Measurements from ENCODE around the gene HRH3.

HRH3 gene

DNA sequence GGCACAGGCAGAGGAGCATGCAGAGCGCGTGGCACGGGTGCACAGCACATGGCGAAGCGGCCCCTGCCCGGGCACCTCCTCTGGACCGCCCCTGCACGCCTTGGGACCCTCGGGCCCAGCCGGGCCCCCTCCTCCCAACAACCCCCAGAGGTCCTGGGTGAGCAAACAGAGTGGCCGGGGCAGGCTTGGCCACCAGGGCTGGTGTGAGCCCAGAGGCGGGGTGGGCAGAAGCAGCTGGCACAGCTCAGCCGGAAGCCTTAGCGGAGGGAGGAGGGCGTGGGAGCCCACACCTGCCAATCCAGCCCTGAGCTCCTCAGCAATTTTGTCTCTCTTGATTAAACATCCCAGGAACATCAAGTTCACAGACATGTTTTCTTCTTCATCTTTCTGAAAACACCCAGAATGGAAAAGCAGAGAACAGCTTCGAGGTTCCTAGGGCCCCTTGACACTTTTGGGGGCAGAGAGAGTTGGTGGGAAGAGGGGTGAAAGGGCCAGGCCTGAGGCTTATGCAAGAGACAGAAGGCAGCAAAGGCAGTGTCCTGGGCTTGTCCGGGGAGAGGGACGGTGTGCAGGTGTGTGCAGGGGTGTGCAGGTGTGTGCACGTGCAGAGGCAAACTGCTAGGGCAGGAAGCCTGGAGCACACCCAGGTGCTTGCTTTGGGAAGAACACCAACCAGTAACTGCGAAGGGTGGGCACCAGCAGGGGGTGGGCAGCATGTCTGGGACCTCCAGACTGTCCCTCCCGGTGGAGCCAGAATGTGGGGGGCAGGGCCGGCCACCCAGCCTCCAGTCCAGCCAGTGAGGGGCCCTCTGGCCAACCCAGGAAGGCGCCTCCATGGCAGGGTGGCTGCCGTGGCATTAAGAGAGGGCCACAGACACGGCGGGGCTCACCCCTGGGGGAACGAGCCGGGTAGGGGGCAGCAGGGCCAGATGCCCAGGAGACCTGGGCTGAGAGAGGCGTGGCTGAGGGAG lies 4.8 kb downstream of the HRH3 start:
- no peak for DNase-seq

DNA sequence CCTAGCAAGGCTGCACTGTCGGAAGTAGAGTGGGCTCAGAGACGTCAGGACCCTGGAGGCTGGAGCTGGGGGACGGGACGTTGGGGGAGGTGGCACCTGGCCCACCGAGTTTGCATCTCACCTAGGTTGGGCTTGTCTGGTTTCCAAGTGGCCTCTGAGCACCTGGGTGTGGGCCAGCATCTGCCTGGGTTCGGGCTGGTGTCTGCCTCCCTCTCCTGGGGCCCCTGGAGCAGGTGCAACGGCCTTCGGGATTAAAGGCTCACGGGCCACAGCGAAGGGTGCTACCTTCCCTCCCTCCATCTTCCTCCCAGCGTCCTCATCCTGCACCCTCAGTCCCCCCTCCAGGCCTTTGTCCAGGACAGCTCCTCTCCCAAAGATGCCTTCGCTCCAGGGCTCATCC lies 6.0 kb downstream of the HRH3 start:
- DNase-seq = no peak

DNA sequence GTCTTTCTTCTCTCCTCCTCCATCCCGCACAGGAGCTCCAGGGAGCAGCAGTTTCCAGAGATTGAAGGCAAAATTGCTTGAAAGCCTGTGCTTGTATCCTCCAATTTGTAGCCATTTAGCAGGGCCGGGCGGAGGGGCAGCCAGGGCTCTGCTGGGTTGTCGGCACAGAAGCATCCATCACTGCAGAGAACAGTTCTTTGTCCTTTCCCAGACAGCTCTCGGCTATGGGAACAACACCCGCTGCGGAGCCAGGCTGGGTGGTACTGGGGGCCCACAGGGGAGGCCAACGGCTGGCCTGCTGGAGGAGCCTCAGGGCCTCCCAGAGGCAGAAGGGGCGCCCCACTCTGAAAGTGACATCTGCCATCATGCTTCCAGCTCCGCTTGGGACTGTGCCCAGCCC lies 7.8 kb downstream of the HRH3 start:
- DNase-seq = no peak

DNA sequence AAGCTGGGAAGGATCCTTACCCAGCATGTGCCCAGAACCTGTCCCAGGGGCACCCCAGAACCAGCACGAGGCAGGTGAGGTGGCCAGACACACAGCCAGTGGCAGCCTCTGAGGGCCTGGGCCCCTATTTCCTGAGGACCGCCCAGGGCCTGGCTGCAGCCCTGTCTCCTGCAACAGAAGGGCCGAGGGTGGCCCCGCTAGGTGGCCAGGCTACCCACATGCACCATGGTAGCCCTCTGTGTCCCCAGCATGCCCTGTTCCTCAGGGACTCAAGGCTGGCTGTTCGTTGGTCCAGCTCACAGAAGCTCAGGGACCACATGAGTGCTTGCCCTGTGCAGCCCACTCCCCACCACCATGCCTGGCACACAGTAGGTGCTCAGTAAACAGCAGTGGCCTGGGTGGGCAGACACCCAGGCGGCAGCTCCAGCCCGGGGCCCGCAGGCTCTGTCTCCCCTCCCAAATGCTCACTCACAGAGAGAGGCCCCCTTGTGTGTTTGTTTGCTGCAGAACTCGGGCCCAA lies 8.2 kb downstream of the HRH3 start:
- DNase-seq = no peak

DNA sequence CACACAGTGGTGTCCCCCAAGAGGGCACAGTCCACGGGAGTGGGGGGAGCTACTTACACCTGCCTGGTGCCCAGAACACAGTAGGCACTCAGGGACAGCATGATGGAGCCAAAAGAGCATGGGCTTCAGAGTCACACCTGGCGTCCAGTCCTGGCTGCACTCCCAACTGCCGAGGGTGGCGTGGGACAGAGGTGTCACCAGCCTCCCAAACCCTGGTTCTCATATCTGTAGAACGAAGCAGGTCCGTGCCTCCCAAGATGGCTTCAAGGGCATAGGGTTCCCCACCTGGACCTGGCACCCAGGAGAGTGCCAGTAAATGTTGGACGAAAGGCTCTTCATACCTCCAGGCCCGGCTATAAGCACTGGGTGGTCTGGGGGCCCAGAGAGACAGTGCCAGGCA lies 8.9 kb downstream of the HRH3 start:
- no peak for DNase-seq

DNA sequence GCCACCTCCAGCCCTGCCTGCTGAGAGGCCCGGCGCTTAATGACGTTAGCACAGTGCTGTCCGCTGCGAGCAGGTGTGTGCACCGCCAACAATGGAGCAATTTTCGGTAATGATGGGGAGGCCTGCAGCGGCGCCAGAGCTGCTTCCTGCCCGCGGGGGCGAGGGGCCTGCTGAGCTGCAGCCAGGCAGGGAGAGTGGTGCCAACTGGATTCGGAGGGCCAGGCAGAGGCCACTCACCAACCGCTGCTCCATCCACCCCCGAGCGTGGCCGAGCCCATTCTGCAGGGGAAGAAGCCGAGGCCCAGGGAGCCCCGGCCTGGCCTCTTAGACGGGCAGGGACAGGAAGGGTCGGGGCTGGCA lies 9.6 kb downstream of the HRH3 start:
- DNase-seq = no peak

DNA sequence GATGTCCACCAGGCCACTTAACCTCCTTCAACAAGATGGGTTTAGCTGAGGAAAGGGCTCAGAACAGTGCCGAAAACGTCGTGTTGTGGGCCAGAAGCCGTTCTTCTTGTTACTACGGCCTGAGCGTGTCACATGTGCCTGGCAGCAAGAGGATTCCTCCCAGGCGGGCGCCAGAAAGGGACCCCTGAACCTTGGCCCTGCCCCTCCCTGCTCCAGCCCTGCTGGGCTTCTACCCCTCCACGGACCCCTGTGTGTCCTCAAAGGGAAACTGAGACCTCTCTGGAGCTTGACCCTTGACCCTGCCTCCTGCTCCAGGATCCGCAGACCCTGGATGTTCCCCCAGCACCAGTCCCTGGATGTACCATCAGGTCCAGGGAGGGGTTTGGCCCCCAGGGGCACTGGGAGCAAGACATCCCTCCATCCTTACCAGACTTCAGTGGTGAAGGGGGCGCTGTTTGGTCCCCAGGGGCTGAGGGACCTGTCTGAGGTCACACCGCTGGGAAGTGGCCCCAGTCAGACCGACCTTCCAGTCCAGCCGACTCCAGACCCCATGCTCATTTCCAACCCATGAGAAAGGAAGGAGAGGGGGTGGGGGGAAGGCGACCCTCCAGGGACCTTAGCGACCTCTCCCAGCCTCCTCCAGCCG lies 10.1 kb downstream of the HRH3 start:
- no peak for DNase-seq

DNA sequence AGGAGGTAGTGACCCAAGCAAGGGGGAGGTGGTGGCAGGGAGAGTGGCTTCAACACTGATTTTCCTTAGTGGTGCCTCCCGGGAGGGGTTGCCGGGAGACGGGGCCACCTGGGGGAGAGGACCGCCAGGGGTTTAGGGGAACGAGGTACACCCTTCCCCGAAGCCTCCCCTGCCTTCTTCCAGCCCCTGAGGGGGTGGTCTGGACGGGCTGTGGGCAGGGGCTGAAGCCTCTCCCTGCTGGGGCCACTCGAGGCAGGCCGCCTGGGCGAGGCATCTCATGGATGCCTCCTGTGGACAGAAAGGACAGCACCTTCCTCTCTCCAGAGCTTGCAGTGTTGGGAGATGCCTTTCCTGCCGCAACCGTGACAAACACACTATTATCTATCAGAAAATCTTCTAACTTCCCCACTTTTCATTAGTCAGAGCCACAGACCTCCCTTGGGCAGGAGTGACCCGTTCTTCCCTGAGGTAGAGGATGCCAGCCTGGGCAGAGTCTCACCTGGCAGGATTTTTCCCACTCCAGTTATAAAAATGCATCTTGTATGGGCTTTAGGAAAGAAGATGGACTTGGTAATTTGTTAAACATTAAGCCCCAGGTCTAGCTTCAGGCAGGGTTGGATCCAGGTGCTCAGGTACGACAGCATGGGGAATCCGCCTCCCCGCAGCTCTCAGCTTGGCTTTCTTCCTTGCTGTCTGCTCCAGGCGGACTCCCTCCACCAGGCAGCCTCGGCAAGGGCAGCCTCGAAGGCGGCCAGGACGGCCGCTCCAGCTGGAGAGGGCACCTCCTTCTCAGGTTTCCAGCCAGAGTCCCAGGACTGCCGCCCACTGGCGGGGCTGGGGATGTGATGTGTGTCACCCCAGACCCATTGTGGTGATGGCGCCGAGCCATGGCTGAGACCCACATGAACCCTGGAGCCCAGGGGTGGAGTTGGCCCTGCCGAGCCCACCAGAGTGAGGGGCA lies 11.0 kb downstream of the HRH3 start:
- no peak for DNase-seq

DNA sequence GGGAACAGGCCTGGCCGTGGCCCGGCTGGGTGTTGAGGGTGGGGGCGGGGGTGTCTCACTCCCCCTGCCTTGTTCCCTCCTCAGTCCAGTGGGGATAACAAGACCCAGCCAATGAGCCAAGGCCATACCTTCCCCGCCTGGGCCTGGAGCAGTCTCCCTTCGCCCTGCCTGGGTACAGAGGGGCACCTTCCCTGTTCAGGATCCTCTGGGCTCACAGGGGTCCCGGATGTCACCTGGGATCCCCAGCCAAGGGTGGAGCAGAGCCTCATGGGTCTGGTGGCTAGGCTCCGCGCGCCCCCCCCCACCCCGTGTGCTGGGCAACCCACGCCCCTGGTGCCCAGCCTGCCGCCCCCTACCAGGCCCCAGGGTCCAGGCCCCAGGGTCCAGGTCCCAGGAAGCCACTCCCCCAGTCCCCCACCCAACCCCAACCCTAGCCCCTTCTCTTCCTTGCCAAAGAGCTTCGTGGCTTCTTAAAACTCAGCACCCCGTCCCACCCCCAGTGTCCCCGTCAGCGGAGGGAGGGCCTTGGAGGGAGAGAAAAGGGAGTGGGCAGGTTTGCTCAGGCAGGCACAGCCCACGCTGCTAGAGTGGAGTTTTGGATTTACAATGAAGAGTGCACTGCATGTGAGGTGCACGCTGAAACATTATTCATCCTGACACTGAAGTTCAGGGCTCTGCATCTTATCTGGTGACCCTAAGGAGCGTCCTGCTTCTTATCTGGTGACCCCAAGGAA lies 11.8 kb downstream of the HRH3 start:
- no peak for DNase-seq

DNA sequence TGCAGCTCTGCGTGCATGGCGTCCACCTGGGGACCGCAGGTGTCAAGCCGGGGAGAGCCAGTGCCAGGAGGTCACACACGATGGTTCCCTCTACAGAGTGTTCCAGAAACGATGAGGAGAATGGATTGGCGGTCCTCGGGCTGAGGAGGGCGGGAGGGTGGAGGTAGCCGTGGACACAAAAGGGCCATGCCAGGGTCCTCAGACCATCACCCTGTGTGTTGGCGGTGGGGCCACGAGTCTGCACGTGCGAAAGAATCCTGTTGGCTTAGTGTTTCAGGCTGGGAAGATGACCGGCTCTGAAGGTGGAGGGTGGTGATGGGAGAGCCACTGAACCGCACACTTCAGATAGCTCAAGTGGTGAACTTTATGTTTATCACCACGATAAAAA lies 13.7 kb downstream of the HRH3 start:
- no peak for DNase-seq

DNA sequence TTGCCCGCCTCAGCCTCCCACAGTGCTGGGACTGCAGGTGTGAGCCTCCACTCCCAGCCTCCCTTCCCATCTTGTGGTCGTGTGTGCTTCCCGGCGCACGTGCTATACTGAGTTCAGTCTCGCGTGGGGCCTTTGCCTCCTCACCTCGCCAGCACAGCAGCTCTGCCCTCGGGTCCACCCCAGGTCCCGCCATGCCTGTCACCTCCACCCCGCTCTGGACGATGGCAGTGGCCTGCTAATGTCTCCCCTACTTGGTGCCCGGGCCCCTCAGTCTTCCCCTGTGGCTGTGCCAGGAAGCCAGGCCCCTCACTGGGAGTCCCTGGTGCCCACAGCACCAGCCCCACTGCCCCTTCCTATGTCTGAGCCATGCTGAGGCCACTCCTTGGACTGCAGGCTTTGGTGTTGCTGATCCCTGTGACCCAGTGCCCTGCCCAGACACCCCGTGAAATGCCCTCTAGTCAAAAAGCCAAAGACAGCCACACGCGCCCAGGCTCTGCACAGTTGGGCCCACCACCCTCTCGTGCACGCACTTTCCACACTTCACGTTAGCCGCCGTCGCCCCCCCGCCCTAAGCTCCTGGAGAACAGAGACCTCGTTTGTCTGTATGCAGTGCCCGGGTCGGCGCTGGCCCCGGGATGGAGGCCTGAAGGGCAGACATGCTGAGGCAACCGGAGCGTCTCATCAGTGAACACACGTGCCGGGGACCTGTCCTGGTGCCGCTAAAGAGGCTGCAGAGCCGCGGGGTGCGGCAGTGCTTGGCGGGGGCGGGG lies 14.3 kb downstream of the HRH3 start:
- no peak for DNase-seq

DNA sequence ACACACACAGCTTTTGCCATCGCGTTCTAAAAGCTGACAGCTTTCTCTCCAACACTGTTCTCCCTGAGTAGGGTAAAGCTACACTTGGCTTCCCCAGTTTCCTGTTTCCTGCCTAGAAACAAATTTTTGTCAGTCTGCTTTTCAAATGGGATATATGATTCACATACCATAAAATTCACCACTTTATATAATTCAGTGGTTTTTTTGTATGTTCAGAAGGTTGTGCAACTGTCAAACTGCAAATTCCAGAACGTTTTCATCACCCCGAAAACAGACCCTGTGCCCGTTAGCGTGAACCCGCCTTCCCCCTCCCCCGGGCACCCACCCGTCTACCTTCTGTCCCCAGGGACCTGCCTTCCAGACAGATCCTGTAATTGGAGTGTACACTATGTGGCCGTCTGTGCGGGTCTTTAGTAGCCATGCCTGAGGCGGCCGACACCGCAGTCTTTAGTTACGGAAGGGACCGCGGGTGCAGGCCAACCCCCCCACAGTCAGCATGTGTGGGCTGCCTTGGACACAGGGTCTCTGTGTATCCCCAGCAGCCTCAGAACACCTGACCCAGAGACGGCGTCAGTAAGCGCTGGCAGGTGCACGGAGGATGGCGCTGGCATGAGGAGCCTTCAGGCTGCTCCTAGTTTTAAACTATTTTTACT lies 16.6 kb downstream of the HRH3 start:
- no peak for DNase-seq

DNA sequence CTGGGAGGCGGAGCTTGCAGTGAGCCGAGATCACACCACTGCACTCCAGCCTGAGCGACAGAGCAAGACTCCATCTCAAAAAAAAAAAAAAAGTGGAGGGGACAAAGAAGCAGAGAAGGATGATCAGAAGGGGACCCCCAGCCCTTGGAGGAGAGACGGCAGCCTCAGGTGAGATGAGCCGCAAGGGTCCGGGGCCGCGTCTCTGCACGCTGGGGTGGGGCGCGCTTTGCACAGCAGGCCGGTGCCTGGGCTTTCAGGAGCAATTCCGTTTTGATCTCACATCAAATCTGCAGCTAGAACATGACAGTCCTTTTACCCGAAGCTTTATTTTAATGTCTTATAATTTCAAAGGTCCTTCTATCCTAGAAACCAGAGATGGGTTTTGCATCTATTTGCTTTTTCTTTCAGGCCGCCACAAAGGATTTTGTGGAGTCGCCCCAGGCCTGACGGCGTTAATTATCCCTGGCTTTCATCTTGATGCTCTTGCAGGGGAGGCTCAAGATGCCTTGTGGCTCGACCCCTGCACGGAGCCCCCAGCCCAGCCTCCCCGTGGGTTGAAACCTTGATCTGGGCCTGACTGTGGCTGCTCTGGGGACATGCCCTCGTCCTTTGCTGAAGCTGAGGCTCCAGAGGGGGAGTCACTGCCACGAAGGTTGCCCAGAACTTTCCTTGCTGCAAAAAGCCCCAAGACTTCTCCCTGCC lies 17.3 kb downstream of the HRH3 start:
- DNase-seq = no peak

DNA sequence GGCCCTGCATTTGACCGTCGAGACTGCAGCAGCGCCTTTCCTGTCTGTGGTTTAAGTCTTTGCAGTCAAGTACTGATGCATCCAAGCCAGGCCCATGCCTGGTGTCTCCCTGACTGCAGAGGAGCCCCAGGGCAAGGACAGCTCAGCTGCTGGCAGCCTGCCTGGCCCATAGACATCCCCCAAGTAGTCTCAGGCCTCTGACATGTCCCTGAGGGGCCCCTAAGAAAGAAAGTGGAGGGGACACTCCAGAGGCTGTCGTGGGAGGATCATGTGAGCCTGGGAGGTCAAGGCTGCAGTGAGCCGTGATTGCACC lies 18.0 kb downstream of the HRH3 start:
- DNase-seq = no peak

DNA sequence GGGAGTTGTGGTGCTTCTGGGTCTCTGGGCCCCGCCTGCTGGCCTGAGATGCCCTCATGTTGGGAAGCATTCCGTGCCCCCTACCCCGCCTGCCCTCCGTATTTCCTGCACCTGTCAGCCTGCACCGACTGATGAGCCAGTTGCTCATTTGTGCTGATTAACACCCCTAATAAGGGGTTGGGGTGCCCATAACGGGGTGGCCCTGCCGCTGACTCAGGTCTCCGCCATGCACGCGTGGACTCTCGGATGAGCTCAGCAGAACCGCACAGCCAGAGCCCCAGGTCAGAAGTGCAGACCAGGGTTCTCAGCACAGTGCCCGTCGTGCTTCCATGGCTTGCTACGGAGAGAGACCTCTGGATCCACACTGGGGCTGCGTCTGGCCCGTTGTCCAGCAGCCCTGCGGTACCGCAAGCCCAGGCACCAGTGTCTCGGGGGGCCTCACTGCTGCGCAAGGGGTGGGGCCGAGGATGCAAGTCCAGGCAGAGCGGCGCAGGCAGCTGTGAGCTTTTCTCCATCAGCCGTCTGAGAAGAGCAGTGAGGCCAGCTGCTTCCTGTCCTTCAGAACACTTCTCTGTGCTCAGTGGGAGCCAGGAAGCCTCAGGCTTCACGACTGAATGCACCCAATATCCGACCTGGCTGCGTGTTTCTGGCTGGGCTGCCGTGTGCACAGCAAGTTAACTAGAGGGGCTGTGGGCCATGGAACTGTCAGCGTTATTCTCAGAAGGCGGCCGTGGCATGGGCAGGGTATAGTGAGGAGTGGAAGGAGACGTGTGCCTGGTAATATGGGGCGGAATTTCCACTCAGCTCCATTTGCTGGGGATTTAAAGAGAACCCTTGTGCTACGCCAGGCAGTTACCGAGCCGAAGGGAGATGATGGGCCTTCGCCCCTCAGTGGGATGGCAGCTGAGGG lies 18.6 kb downstream of the HRH3 start:
- DNase-seq = no peak

DNA sequence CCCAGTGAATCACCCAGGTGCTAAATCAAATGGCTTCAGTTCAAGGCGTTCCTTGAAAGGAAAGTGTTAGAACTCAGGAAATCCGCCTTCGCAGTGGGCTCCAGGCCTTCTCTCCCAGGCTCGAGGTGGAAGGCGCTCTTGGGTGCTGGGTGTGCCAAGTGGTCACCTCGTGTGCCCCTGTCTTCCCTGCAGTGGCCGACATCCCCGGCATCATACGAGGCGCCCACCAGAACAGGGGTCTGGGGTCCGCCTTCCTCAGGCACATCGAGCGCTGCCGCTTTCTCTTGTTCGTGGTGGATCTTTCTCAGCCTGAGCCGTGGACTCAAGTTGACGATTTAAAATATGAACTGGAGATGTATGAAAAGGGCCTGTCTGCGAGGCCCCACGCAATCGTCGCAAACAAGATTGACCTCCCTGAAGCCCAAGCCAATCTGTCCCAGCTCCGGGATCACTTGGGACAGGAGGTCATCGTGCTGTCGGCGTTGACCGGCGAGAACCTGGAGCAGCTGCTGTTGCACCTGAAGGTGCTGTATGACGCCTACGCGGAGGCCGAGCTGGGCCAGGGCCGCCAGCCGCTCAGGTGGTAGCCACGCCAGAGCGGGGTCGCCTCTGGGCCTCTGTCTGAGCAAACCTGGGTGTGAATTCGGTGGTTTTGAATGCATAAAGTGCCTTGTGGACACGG lies 19.4 kb downstream of the HRH3 start:
- no peak for DNase-seq

DNA sequence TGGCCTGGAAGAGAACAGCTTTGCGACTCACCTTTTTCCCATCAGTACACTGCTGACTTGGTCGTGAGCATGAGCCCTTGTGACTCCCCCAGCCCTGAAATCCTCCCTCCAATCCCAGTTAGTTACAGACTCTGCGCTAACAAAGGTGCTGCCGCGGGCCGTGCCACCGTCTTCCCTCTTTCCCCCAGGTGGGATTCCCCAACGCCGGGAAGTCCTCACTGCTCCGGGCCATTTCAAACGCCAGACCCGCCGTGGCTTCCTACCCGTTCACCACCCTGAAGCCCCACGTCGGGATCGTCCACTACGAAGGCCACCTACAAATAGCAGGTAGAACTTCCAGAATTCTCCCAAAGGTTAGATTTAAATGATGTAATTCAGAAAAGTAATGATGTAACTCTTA lies 21.1 kb downstream of the HRH3 start:
- DNase-seq = no peak

DNA sequence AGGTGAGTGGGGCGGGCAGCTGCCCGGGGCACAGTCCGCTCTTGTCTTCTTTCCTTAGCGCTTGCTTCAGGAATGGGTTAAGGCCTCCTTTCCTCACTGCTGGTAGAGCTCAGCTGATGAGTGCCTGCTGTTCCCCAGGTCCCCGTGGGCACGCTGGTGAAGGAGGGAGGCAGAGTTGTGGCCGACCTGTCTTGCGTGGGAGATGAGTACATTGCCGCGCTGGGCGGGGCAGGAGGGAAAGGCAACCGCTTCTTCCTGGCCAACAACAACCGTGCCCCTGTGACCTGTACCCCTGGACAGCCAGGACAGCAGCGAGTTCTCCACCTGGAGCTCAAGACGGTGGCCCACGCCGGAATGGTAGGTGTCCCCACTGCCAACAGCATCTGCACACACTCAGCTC lies 21.6 kb downstream of the HRH3 start:
- DNase-seq = no peak

DNA sequence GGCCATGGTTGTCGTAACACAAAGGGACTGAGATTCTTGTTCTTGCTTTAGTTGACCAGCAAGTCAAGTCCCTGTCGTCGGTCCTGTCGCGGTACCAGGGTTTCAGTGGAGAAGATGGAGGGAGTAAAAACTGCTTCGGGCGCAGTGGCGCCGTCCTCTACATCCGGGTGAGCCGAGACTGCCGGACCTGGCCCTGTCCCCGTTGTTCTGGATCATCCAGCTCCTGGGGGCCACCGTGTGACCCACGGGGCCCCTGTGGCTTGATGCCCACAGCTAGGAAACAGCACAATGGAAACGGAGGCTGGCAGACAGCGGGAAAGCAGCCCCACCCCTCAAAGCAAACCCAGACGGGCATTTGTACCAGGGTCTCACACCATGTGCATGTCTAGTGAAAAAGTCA lies 22.3 kb downstream of the HRH3 start:
- DNase-seq = no peak
